Activated CD8-positive, alpha-beta T cell treated with anti-CD3 and anti-CD28 coated beads for 36 hours (primary cell): ENCODE data around the gene AK8. TPM values are rescaled to one million over a fixed set of nuclear protein-coding genes. Genes with fewer than 3 reads are reported as not detected.

ENCODE experiments used
- ATAC-seq: fragments of 200-7000 bp; cut with Tn5 transposase; one replicate; pipeline ENCODE4 v1.10.0; 2021; ENCODE audit warnings: mild to moderate bottlenecking, moderate library complexity
- CTCF ChIA-PET: fragments of 350-600 bp; sonication (Branson Sonifier 250); formaldehyde crosslinking; loops from one replicate; lab custom pipeline; 2021; ENCODE audit warnings: antibody characterized with exemption; lab: Charles Lee
- POLR2A ChIA-PET: fragments of 350-600 bp; sonication (Branson Sonifier 250); formaldehyde crosslinking; loops from one replicate; lab custom pipeline; 2021; ENCODE audit warnings: antibody characterized with exemption; lab: Charles Lee
- DNase-seq: peaks from one replicate; pipeline ENCODE4 v3.0.0-alpha.2; 2020
- H3K27ac Mint-ChIP-seq: one replicate; pipeline ENCODE4 v1.8.0; 2021; ENCODE audit warnings: mild to moderate bottlenecking, mixed read lengths
- H3K27me3 Mint-ChIP-seq: one replicate; pipeline ENCODE4 v1.8.0; 2021; ENCODE audit warnings: mixed read lengths
- H3K36me3 Mint-ChIP-seq: one replicate; pipeline ENCODE4 v1.8.0; 2021; ENCODE audit warnings: low read depth, mixed read lengths
- H3K4me1 Mint-ChIP-seq: one replicate; pipeline ENCODE4 v1.8.0; 2021; ENCODE audit warnings: low read depth, mixed read lengths
- H3K4me3 Mint-ChIP-seq: one replicate; pipeline ENCODE4 v1.8.0; 2021; ENCODE audit warnings: mild to moderate bottlenecking, moderate library complexity, mixed read lengths
- H3K9me3 Mint-ChIP-seq: one replicate; pipeline ENCODE4 v1.8.0; 2021; ENCODE audit warnings: mixed read lengths
- intact Hi-C: fragments of 100-400 bp; cut with micrococcal nuclease; formaldehyde crosslinking; loops from one replicate; pipeline ENCODE4 v1.10.0; 2022
- total RNA-seq, 2 experiments: library from RNA; stranded (reverse); gene quantifications; one replicate each; pipeline ENCODE4 v1.2.3, GENCODE V29; 2021
- TF ChIP-seq, protein P1 (sequence below): fragments of 200-600 bp; IDR thresholded peaks from one replicate; pipeline ENCODE4 v1.8.0; 2022; ENCODE audit warnings: antibody characterized with exemption, mild to moderate bottlenecking

The AK8 gene
- total RNA-seq, 2 experiments from 2014 or later: not detected

DNA sequence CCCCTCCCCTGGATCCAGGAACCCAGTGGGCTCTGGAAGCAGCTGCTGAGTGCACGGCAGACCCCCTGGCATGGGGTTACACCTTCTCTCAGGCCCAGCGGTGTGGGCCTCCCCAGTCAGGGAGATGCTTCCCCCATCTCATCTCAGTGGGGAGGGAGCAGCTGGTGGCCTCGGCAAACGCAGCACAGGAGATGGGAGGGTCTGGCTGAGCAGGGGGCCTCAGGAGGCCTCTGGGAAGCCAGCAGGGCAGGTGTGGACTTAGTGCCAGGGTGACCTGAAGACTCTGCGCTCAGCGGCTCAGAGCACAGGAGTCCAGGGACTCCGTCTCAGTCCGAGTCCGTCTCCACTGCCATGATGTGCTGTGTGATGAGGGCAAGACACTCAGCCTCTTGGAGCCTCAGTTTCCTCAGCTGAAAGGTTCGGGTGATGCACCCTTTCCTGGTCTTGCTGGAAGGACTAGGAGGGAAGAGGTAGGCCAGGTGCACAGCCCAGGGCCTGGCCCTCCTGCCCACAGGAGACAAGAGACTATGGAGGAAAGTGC is 107.2 kb downstream of the AK8 start:
- POLR2A ChIA-PET: interaction anchor here (0.6 to 1.4 kb wide), 4 partner anchors 10 to 201 kb away, joined by 3 to 5 read pairs (median 3); partner anchors contain the start of genes DDX31 and GTF3C4
- Mint-ChIP-seq H3K4me3 (peak overlapping the region; percentile 91), H3K4me1 (peaks cover 17% of the 10 kb centered on the region), H3K27ac (peak overlapping the region; percentile 97), H3K27me3 (no peaks in the 10 kb centered on the region), H3K36me3 (peaks cover 14% of the 10 kb centered on the region), H3K9me3 (peaks cover 12% of the 10 kb centered on the region)
- DNase-seq: no peak
- no peak for ATAC-seq
- CTCF ChIA-PET: interaction anchor here (1.7 to 2.5 kb wide), 2 partner anchors 29 to 101 kb away, joined by 5 to 12 read pairs; partner anchors contain the start of genes DDX31 and GTF3C4
- TF ChIP-seq, protein P1, sequence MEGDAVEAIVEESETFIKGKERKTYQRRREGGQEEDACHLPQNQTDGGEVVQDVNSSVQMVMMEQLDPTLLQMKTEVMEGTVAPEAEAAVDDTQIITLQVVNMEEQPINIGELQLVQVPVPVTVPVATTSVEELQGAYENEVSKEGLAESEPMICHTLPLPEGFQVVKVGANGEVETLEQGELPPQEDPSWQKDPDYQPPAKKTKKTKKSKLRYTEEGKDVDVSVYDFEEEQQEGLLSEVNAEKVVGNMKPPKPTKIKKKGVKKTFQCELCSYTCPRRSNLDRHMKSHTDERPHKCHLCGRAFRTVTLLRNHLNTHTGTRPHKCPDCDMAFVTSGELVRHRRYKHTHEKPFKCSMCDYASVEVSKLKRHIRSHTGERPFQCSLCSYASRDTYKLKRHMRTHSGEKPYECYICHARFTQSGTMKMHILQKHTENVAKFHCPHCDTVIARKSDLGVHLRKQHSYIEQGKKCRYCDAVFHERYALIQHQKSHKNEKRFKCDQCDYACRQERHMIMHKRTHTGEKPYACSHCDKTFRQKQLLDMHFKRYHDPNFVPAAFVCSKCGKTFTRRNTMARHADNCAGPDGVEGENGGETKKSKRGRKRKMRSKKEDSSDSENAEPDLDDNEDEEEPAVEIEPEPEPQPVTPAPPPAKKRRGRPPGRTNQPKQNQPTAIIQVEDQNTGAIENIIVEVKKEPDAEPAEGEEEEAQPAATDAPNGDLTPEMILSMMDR: no peak
- intact Hi-C loops: no loop called here

DNA sequence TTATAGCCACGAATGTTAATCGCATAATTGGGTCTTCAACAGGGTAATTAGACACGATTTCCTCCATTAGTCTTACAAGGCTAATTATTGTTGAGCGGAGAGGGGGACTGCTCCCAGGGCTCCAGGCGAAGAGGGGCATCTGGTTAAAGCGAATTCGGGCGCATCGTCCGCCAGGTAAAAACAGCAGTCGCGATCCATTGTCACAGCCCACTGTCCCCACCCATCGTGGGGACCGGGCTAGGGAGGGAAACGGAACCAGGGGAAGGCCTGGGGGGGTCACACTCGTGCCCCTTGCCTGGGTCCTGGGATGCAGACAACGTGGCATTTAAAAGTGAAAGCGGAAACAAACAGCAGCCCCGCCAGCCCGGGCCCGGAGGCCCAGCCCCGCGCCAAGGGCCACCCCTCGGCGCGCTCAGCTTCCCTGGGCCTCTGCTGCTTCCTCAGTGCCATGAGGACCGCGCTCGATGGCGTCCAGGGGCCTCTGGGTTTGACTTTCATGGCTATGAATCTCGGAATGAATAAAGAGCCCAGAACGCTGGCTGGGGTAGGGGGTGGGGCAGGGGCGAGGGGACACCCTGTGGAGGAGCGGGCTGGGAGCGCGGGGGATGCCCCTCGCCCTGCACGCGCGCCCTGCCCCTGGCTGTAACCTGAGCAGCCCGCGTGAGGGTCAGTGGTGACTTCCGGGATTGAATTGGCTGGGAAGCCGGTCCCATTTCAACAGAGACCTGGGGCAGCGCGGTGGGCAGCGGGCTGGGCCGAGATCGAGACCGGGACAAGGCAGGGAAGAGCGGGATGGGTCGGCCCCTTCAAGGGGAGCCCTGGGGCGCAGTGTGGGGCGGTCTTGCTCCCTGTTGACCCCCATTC is 107.9 kb downstream of the AK8 start:
- Mint-ChIP-seq H3K9me3 (peaks cover 12% of the 10 kb centered on the region), H3K36me3 (peaks cover 14% of the 10 kb centered on the region), H3K4me1 (peaks cover 17% of the 10 kb centered on the region), H3K27ac (peak overlapping the region; percentile 97), H3K4me3 (peak overlapping the region; percentile 91), H3K27me3 (no peaks in the 10 kb centered on the region)
- DNase-seq (peak; percentile 80), ATAC-seq (peak; percentile 77)
- CTCF ChIA-PET: interaction anchor here (0.8 to 2.5 kb wide), 8 partner anchors 8 to 130 kb away, joined by 3 to 12 read pairs (median 5); partner anchors contain the start of genes DDX31 and GTF3C4
- POLR2A ChIA-PET: interaction anchor here (0.7 to 2.0 kb wide), 11 partner anchors 8 to 130 kb away, joined by 3 to 21 read pairs (median 4); partner anchors contain the start of genes DDX31 and GTF3C4
- intact Hi-C loops: no loop called here
- TF ChIP-seq, protein P1: no peak

DNA sequence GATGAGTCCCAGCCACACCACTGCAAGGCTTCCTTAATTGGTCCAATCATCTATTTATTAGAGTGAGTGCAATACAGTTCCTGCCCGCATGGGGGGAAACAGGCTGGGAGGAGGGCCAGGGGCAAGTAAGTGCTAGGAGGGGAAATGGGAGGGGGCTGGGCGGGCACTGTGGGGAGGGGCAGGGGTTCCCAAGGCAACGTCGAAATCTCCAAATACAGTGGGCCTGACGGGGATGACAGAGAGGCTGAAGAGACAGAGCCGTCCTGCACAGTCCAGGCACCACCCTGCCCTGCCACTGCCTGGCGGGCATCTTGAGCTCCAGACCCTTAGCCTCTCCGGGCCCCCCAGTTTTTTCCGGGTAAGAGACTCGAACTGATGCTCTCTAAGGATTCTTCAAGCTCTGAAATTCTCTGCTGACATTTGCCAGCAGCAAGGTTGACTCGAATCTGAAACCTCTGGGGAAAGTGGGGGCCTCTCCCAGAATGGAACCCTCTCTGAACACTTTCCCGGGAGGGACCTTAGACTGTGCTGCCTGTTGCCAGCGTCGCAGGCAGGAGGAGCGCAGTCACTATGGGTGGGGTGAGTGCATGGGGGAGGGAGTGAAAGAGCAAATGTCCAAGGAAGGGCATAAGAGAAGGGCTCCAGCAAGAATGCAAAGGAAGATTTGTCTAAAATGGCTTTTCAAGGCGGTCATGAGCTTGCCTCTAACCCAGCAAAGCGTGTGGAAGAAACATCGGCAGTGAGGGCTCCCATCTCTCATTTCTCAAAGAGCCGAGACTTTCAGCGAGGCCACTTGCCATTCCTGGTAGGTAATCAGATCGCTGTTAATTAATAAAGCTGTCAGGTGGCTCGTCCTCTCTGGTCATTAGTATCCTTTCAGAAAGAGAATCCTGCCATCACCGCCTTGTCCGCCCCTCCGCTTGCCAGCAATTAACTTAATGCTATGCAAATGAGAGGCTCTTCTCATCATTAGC is 108.9 kb downstream of the AK8 start:
- ChIA-PET POLR2A (interaction anchor here (0.6 to 2.0 kb wide), 13 partner anchors 9 to 1038 kb away, joined by 3 to 21 read pairs (median 3); partner anchors contain the start of genes DDX31 and GTF3C4), CTCF (interaction anchor here (0.8 to 2.5 kb wide), 12 partner anchors 9 to 131 kb away, joined by 3 to 12 read pairs (median 4); partner anchors contain the start of genes DDX31 and GTF3C4)
- H3K36me3 Mint-ChIP-seq: peaks cover 14% of the 10 kb centered on the region
- peak; percentile 77 for ATAC-seq
- TF ChIP-seq, protein P1: peak; percentile 75
- H3K4me3 Mint-ChIP-seq: peak overlapping the region; percentile 91
- intact Hi-C loops: no loop called here
- no peaks in the 10 kb centered on the region for H3K27me3 Mint-ChIP-seq
- H3K4me1 Mint-ChIP-seq: peaks cover 17% of the 10 kb centered on the region
- peak overlapping the region; percentile 97 for H3K27ac Mint-ChIP-seq
- peaks cover 12% of the 10 kb centered on the region for H3K9me3 Mint-ChIP-seq
- DNase-seq: peak; percentile 86

DNA sequence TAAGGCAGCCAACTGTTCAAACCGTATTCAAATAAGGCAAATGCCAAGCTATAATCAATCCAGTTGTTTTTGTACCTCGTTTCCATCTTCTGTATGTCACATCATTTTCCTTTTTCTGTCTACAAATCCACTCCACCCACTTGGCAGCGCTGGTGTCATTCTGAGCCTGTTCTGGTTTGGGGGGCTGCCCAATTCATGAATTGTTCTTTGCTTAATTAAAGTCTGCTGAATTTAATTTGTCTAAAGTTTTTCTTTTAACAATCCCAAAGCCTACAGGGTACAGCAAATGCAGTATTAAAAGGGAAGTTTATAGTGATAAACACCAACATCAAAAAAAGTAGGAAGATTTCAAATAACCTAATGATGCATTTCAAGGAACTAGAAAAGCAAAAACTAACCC is 114.5 kb downstream of the AK8 start:
- intact Hi-C loops: no loop called here
- TF ChIP-seq, protein P1: no peak

More for the DNA sequence above, 114.5 kb downstream of the AK8 start:
- no peaks in the 10 kb centered on the region for H3K27me3 Mint-ChIP-seq
- no peak overlapping the region for H3K27ac Mint-ChIP-seq
- H3K4me1 Mint-ChIP-seq: peaks cover 3% of the 10 kb centered on the region
- no peak for DNase-seq
- ChIA-PET POLR2A (no interaction called here), CTCF (no interaction called here)
- ATAC-seq: no peak
- H3K9me3 Mint-ChIP-seq: no peaks in the 10 kb centered on the region
- H3K36me3 Mint-ChIP-seq: no peaks in the 10 kb centered on the region
- no peak overlapping the region for H3K4me3 Mint-ChIP-seq
